Small intestine (tissue), 7 donors: ENCODE results near the gene RAB2B. TPM values are rescaled to one million over a fixed set of nuclear protein-coding genes. Genes with fewer than 3 reads are reported as not detected.
A peak's percentile ranks its signal among the peaks of the same experiment; 100 is the strongest.

Experiments
- DNase-seq, 2 donors: peaks; one replicate each; pipeline versions ENCODE4 v3.0.0 to v3.0.0-alpha.2; 2013
- FAIRE-seq: peaks from 2 replicates; lab custom pipeline; 2012; peaks lifted over from hg19 to GRCh38; lab: Jason Lieb, UNC
- H3K27ac ChIP-seq, 3 donors: one replicate each; pipeline ENCODE4 v1.5.1; 2013; ENCODE audit warnings: low read length in 2 of 3, mild to moderate bottlenecking in 2 of 3, control low read depth in 1 of 3, inconsistent platforms in 1 of 3, low read depth in 1 of 3, moderate library complexity in 1 of 3
- H3K27me3 ChIP-seq, 3 donors: one replicate each; pipeline ENCODE4 v1.6.1; 2013; ENCODE audit warnings: low read length in 3 of 3, inconsistent platforms in 1 of 3; ENCODE audit not compliant: control insufficient read depth in 3 of 3, insufficient read depth in 3 of 3
- H3K36me3 ChIP-seq, 3 donors: one replicate each; pipeline ENCODE4 v1.6.1; 2013; ENCODE audit warnings: low read length in 3 of 3, inconsistent platforms in 1 of 3, low read depth in 1 of 3, mild to moderate bottlenecking in 1 of 3, moderate library complexity in 1 of 3; ENCODE audit not compliant: control insufficient read depth in 3 of 3, insufficient read depth in 2 of 3
- H3K4me1 ChIP-seq, 3 donors: one replicate each; pipeline ENCODE4 v1.6.1; 2013; ENCODE audit warnings: low read length in 2 of 3, inconsistent platforms in 1 of 3, low read depth in 1 of 3, mild to moderate bottlenecking in 1 of 3, moderate library complexity in 1 of 3; ENCODE audit not compliant: control insufficient read depth in 3 of 3, insufficient read depth in 2 of 3
- H3K4me3 ChIP-seq, 3 donors: one replicate each; pipeline ENCODE4 v1.5.1; 2013; ENCODE audit warnings: low read length in 3 of 3, control low read depth in 1 of 3, inconsistent platforms in 1 of 3, low read depth in 1 of 3, mild to moderate bottlenecking in 1 of 3, moderate library complexity in 1 of 3
- H3K9me3 ChIP-seq, 2 donors: one replicate each; pipeline ENCODE4 v1.6.1; 2013; ENCODE audit warnings: low read depth in 1 of 2, low read length in 1 of 2; ENCODE audit not compliant: control insufficient read depth in 2 of 2, insufficient read depth in 1 of 2
- WGBS, 3 donors: extraction: QIAGEN DNeasy Blood & Tissue Kit; methylation state at CpG; one replicate each; pipeline ENCODE4 v1.1.7; 2013; 5-methylcytosine and 5-hydroxymethylcytosine counted together
- polyA plus RNA-seq, 4 donors: library from polyadenylated mRNA; stranded (reverse) in 3 of 4; unstranded in 1 of 4; fragments of 200-250 nt in 3 of 4; fragments of 120-200 nt in 1 of 4; gene quantifications; one replicate each; pipeline versions ENCODE4 v1.2.1 to v1.2.3, GENCODE V29; 2013
- donor health status: healthy with polysubstance abuse.
- donor health status: control.
- donor health status: control.
- donor health status: Bipolar disorder and iron deficiency.
- donor health status: healthy.

Gene RAB2B
- polyA plus RNA-seq, 4 donors, result 7.4 to 24.9 (median 8.0) TPM

- Histone ChIP-seq H3K27ac (no peak overlapping the region), H3K27me3 (no peaks in the 10 kb centered on the region), H3K9me3 (no peaks in the 10 kb centered on the region), H3K4me1 (no peaks in the 10 kb centered on the region), H3K36me3 (peaks cover 19 to 48% (median 20%) of the 10 kb centered on the region in 3 donors), H3K4me3 (no peak overlapping the region)
- no peak for FAIRE-seq
- 60 to 64% (median 62%) methylated on average over 5 of the region's 5 CpGs for WGBS, 3 donors
- DNase-seq, result peak; percentile 45 to 60
These were observed 22.1 kb upstream of the RAB2B start for GRCh38 chr14:21498540-21499526.

GRCh38 chr14:21496453-21496852 is 19.7 kb upstream of the RAB2B start:
- 84 to 92% (median 88%) methylated on average over 2 of the region's 2 CpGs for WGBS, 3 donors
- no peak overlapping the region for H3K27ac ChIP-seq
- H3K36me3 ChIP-seq, result peaks cover 22 to 47% (median 22%) of the 10 kb centered on the region in 3 donors
- FAIRE-seq, result no peak
- H3K27me3 ChIP-seq, result no peaks in the 10 kb centered on the region
- H3K9me3 ChIP-seq, result no peaks in the 10 kb centered on the region
- no peak for DNase-seq
- no peaks in the 10 kb centered on the region for H3K4me1 ChIP-seq
- H3K4me3 ChIP-seq, result no peak overlapping the region

- Histone ChIP-seq H3K9me3 (no peaks in the 10 kb centered on the region), H3K4me1 (no peaks in the 10 kb centered on the region), H3K27ac (no peak overlapping the region), H3K27me3 (no peaks in the 10 kb centered on the region), H3K36me3 (peaks cover 23 to 51% (median 25%) of the 10 kb centered on the region in 3 donors), H3K4me3 (no peak overlapping the region)
- FAIRE-seq, result no peak
- 72 to 94% (median 88%) methylated on average over 2 of the region's 2 CpGs for WGBS, 3 donors
- DNase-seq, result no peak
These were observed 18.4 kb upstream of the RAB2B start for GRCh38 chr14:21494902-21495762.

GRCh38 chr14:21486640-21487087 is 9.9 kb upstream of the RAB2B start:
- WGBS, 3 donors, result 78 to 90% (median 84%) methylated on average over 1 of the region's 1 CpG
- Histone ChIP-seq H3K4me3 (no peak overlapping the region), H3K9me3 (no peaks in the 10 kb centered on the region), H3K4me1 (no peaks in the 10 kb centered on the region), H3K36me3 (peaks cover 7 to 30% (median 10%) of the 10 kb centered on the region in 3 donors), H3K27me3 (no peaks in the 10 kb centered on the region), H3K27ac (no peak overlapping the region)
- DNase-seq (no peak), FAIRE-seq (no peak)

GRCh38 chr14:21476523-21476924 is 235 bp downstream of the RAB2B start:
- no peaks in the 10 kb centered on the region for H3K27me3 ChIP-seq
- peak overlapping the region; percentile 73 to 93 (median 81) for H3K27ac ChIP-seq
- WGBS, 3 donors, result 0 to 2% (median 1%) methylated on average over 24 to 27 of the region's 27 CpGs
- H3K9me3 ChIP-seq, result no peaks in the 10 kb centered on the region
- FAIRE-seq, result no peak
- peaks cover 0 to 4% (median 2%) of the 10 kb centered on the region in 3 donors for H3K4me1 ChIP-seq
- H3K36me3 ChIP-seq, result peaks cover 0 to 20% (median 7%) of the 10 kb centered on the region in 3 donors
- DNase-seq, result peak in 1 of 2 donors; percentile 92
- H3K4me3 ChIP-seq, result peak overlapping the region; percentile 40 to 91 (median 71)

- H3K36me3 ChIP-seq, result peaks cover 0 to 20% (median 5%) of the 10 kb centered on the region in 3 donors
- H3K27ac ChIP-seq, result peak overlapping the region; percentile 73 to 93 (median 81)
- DNase-seq (peak in 1 of 2 donors; percentile 15), FAIRE-seq (no peak)
- no peaks in the 10 kb centered on the region for H3K9me3 ChIP-seq
- no peaks in the 10 kb centered on the region for H3K27me3 ChIP-seq
- WGBS, 3 donors, result 7 to 29% (median 17%) methylated on average over 10 of the region's 10 CpGs
- peaks cover 0 to 4% (median 2%) of the 10 kb centered on the region in 3 donors for H3K4me1 ChIP-seq
- peak overlapping the region; percentile 40 to 91 (median 71) for H3K4me3 ChIP-seq
These were observed 814 bp downstream of the RAB2B start for GRCh38 chr14:21475767-21476522.

GRCh38 chr14:21467616-21468015 is 9.1 kb downstream of the RAB2B start:
- Histone ChIP-seq H3K27ac (no peak overlapping the region), H3K9me3 (no peaks in the 10 kb centered on the region), H3K36me3 (peaks cover 4 to 22% (median 13%) of the 10 kb centered on the region in 3 donors), H3K4me3 (no peak overlapping the region), H3K27me3 (no peaks in the 10 kb centered on the region), H3K4me1 (no peaks in the 10 kb centered on the region)
- DNase-seq (no peak), FAIRE-seq (no peak)
- WGBS, 3 donors, result 58 to 91% (median 87%) methylated on average over 1 of the region's 1 CpG
